K562 (cell line): ENCODE measurements around the gene HHATL. TPM values are rescaled to one million over a fixed set of nuclear protein-coding genes. Genes with fewer than 3 reads are reported as not detected.
A peak's percentile ranks its signal among the peaks of the same experiment; 100 is the strongest.

Experiments used
- CBX3 ChIP-seq, 2 experiments: IDR thresholded peaks; 1 replicate in 1 of 2; 2 replicates in 1 of 2; pipeline ENCODE4 v1.6.1; 2012; ENCODE audit warnings: inconsistent platforms in 2 of 2, low read length in 2 of 2, borderline replicate concordance in 1 of 2, control low read depth in 1 of 2
- CEBPZ ChIP-seq: fragments of 150-350 bp; IDR thresholded peaks from 2 replicates; pipeline ENCODE4 v1.6.1; 2014; ENCODE audit warnings: low read depth, mild to moderate bottlenecking, low read length, borderline replicate concordance
- DACH1 ChIP-seq: fragments of 450-650 bp; IDR thresholded peaks from 2 replicates; pipeline ENCODE4 v1.6.1; 2018; ENCODE audit not compliant: partially characterized antibody
- DNMT1 ChIP-seq: fragments of 450-650 bp; IDR thresholded peaks from 2 replicates; pipeline ENCODE4 v1.6.1; 2016; ENCODE audit warnings: antibody characterized with exemption, mild to moderate bottlenecking
- EZH2 ChIP-seq: IDR thresholded peaks from 2 replicates; pipeline ENCODE4 v1.6.1; 2012; ENCODE audit warnings: low read depth, mild to moderate bottlenecking, inconsistent platforms, low read length, borderline replicate concordance
- IRF9 ChIP-seq: fragments of 450-650 bp; IDR thresholded peaks from 2 replicates; pipeline ENCODE4 v1.6.1; 2016; ENCODE audit warnings: missing biosample characterization, missing genetic modification characterization
- MAFG ChIP-seq: fragments of 450-650 bp; conservative IDR thresholded peaks from 2 replicates; pipeline ENCODE4 v1.6.1; 2016; ENCODE audit warnings: missing genetic modification characterization, missing compliant biosample characterization
- MAFK ChIP-seq: IDR thresholded peaks from 2 replicates; pipeline ENCODE4 v1.6.1; 2011; ENCODE audit warnings: low read length, improper control_type of control experiment
- MCM3 ChIP-seq: fragments of 450-650 bp; IDR thresholded peaks from 2 replicates; pipeline ENCODE4 v1.6.1; 2016
- NFE2 ChIP-seq: IDR thresholded peaks from 2 replicates; pipeline ENCODE4 v1.6.1; 2014; ENCODE audit warnings: antibody characterized with exemption, low read depth
- PHB2 ChIP-seq: fragments of 450-650 bp; IDR thresholded peaks from 2 replicates; pipeline ENCODE4 v1.6.1; 2017; ENCODE audit warnings: low read depth
- TBP ChIP-seq: optimal IDR thresholded peaks from 2 replicates; pipeline ENCODE3; 2011; ENCODE audit warnings: low read depth, low read length, improper control_type of control experiment
- XRCC3 ChIP-seq: fragments of 450-650 bp; IDR thresholded peaks from 2 replicates; pipeline ENCODE4 v1.6.1; 2017; ENCODE audit warnings: mild to moderate bottlenecking, moderate library complexity
- ZBTB17 ChIP-seq: fragments of 450-650 bp; formaldehyde crosslinking; IDR thresholded peaks from 2 replicates; pipeline ENCODE4 v1.4.0; 2020; ENCODE audit warnings: mild to moderate bottlenecking
- ZBTB34 ChIP-seq: fragments of 250-450 bp; sonication (Bioruptor Pico); IDR thresholded peaks from 2 replicates; pipeline ENCODE4 v1.8.0; 2021; ENCODE audit warnings: mild to moderate bottlenecking, moderate library complexity
- ZBTB9 ChIP-seq: fragments of 450-650 bp; formaldehyde crosslinking; IDR thresholded peaks from 2 replicates; pipeline ENCODE4 v1.4.0; 2020; ENCODE audit warnings: mild to moderate bottlenecking, moderate library complexity
- ZEB2 ChIP-seq: fragments of 450-650 bp; IDR thresholded peaks from 2 replicates; pipeline ENCODE4 v1.6.1; 2016
- ZNF165 ChIP-seq: fragments of 250-450 bp; sonication (Bioruptor Pico); IDR thresholded peaks from 2 replicates; pipeline ENCODE4 v1.4.0; 2020; ENCODE audit warnings: borderline replicate concordance
- ZNF551 ChIP-seq: fragments of 250-450 bp; sonication (Bioruptor Pico); IDR thresholded peaks from 2 replicates; pipeline ENCODE4 v1.5.0; 2021; ENCODE audit warnings: mild to moderate bottlenecking, moderate library complexity
- ZNF696 ChIP-seq: fragments of 250-450 bp; sonication (Bioruptor Pico); conservative IDR thresholded peaks from 2 replicates; pipeline ENCODE4 v1.4.0; 2020; ENCODE audit warnings: mild to moderate bottlenecking, moderate library complexity
- ZNF707 ChIP-seq: fragments of 250-450 bp; sonication (Bioruptor Pico); conservative IDR thresholded peaks from 2 replicates; pipeline ENCODE4 v1.8.0; 2022; ENCODE audit warnings: inconsistent platforms, mild to moderate bottlenecking, moderate library complexity
- ZNF780A ChIP-seq: fragments of 250-450 bp; sonication (Bioruptor Pico); IDR thresholded peaks from 2 replicates; pipeline ENCODE4 v1.5.0; 2021; ENCODE audit warnings: mild to moderate bottlenecking
- polyA plus RNA-seq, 8 experiments: library from polyadenylated mRNA; depleted of rRNA in 4 of 8; stranded (reverse) in 5 of 8; unstranded in 3 of 8; fragments of >200 nt; fragmentation: Nextera tagmentation in 2 of 8; fragmentation: Illumina TruSeq in 1 of 8; extraction: Ambion mirVana in 2 of 8; extraction: Trizol in 1 of 8; gene quantifications; 2 replicates each; pipeline versions ENCODE4 v1.2.1 to v1.2.3, GENCODE V29; 2011 to 2014; ENCODE audit warnings: inconsistent platforms in 1 of 8, missing spikeins in 1 of 8
- total RNA-seq, 7 experiments: library from RNA; depleted of rRNA in 6 of 7; stranded (reverse); fragments of >200 nt in 6 of 7; fragmentation: Illumina TruSeq in 2 of 7; extraction: Trizol in 2 of 7; gene quantifications; 2 replicates each; pipeline versions ENCODE4 v1.2.1 to v1.2.3, GENCODE V29; 2011 to 2021; ENCODE audit warnings: low replicate concordance in 1 of 7

HHATL gene
- total and polyA plus RNA-seq, 9 of the 15 experiments (the other 6 are each of a cell fraction or from before 2014, with no cell fraction given): not detected

- TF ChIP-seq ZBTB9 (CRISPR knock-in tag): no peak
- TF ChIP-seq DNMT1: no peak
- no peak for TF ChIP-seq DACH1
- TF ChIP-seq TBP: no peak
- TF ChIP-seq MCM3: no peak
- no peak for TF ChIP-seq IRF9 (tag)
- TF ChIP-seq MAFG (tag): peak; percentile 57
- 0 out of 2 replicates have a peak, but pooled peaks have one; percentile 29 for TF ChIP-seq NFE2
- TF ChIP-seq ZBTB17 (CRISPR knock-in tag): no peak
- no peak for TF ChIP-seq PHB2
- TF ChIP-seq ZEB2: 0 out of 2 replicates have a peak, but pooled peaks have one; percentile 23
- no peak for TF ChIP-seq ZNF780A
- TF ChIP-seq CEBPZ: no peak
- no peak for TF ChIP-seq XRCC3
- no peak for TF ChIP-seq ZBTB34 (CRISPR knock-in tag)
- no peak for TF ChIP-seq EZH2
- TF ChIP-seq ZNF551: no peak
- TF ChIP-seq ZNF707 (CRISPR knock-in tag): no peak
- peak; percentile 45; the same call in 1 of the 2 replicates for TF ChIP-seq MAFK
- no peak for TF ChIP-seq ZNF165 (CRISPR knock-in tag)
- no peak; a peak in 1 of 3 replicates for TF ChIP-seq CBX3 (IDR thresholded peaks at IDR 0.05; ENCODE audit: borderline replicate concordance in 1 of 2, low read length in 2 of 2)
- TF ChIP-seq ZNF696: no peak
Observed at GRCh38 chr3:42683875-42684598, 18.6 kb downstream of the HHATL start (continued).
